ENCODE data around the gene MRPS25. TPM values are rescaled to one million over a fixed set of nuclear protein-coding genes. Genes with fewer than 3 reads are reported as not detected.

Gene MRPS25
- total and polyA plus RNA-seq, 9 of the 15 experiments (the other 6 are each of a cell fraction or from before 2014, with no cell fraction given): 34.3 to 129 (median 78.2) TPM

GRCh38 chr3:15099364-15100098, 34.4 kb upstream of the MRPS25 start (continued):
- TF ChIP-seq ZNF263 (CRISPR knock-in tag; IDR thresholded peaks at IDR 0.05; ENCODE audit: borderline replicate concordance) (no peak), CREBBP (IDR thresholded peaks at IDR 0.05; ENCODE audit: low read depth, low read length) (no peak), BCOR (IDR thresholded peaks at IDR 0.05) (no peak), ZBTB11 (CRISPR knock-in tag; IDR thresholded peaks at IDR 0.05) (no peak; a peak in 1 of 6 replicates), JUND (IDR thresholded peaks at IDR 0.05; ENCODE audit: borderline replicate concordance, low read depth, low read length) (no peak), JUND (tag; IDR thresholded peaks at IDR 0.05; ENCODE audit: borderline replicate concordance, low read depth, low read length) (no peak), CC2D1A (IDR thresholded peaks at IDR 0.05) (no peak), FOXA3 (CRISPR knock-in tag; conservative IDR thresholded peaks at IDR 0.05 in 1 of 2, IDR thresholded peaks at IDR 0.05 in 1 of 2) (0 out of 4 replicates have a peak, but pooled peaks of 1 of the 2 experiments have one; percentile 8), HINFP (tag; conservative IDR thresholded peaks at IDR 0.05; ENCODE audit: low read depth) (no peak), ZNF445 (CRISPR knock-in tag; IDR thresholded peaks at IDR 0.05; ENCODE audit: low read depth) (no peak), SMAD4 (CRISPR knock-in tag; conservative IDR thresholded peaks at IDR 0.05) (no peak), THAP7 (CRISPR knock-in tag; IDR thresholded peaks at IDR 0.05) (no peak)
- TF ChIP-seq, protein P1, sequence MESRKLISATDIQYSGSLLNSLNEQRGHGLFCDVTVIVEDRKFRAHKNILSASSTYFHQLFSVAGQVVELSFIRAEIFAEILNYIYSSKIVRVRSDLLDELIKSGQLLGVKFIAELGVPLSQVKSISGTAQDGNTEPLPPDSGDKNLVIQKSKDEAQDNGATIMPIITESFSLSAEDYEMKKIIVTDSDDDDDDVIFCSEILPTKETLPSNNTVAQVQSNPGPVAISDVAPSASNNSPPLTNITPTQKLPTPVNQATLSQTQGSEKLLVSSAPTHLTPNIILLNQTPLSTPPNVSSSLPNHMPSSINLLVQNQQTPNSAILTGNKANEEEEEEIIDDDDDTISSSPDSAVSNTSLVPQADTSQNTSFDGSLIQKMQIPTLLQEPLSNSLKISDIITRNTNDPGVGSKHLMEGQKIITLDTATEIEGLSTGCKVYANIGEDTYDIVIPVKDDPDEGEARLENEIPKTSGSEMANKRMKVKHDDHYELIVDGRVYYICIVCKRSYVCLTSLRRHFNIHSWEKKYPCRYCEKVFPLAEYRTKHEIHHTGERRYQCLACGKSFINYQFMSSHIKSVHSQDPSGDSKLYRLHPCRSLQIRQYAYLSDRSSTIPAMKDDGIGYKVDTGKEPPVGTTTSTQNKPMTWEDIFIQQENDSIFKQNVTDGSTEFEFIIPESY (CRISPR knock-in tag; IDR thresholded peaks at IDR 0.05): no peak
- TF ChIP-seq, protein P2, sequence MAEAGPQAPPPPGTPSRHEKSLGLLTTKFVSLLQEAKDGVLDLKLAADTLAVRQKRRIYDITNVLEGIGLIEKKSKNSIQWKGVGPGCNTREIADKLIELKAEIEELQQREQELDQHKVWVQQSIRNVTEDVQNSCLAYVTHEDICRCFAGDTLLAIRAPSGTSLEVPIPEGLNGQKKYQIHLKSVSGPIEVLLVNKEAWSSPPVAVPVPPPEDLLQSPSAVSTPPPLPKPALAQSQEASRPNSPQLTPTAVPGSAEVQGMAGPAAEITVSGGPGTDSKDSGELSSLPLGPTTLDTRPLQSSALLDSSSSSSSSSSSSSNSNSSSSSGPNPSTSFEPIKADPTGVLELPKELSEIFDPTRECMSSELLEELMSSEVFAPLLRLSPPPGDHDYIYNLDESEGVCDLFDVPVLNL (CRISPR knock-in tag; IDR thresholded peaks at IDR 0.05; ENCODE audit: low read depth): 0 out of 2 replicates have a peak, but pooled peaks have one; percentile 33

Measured in K562 (cell line).